Activated CD8-positive, alpha-beta T cell treated with anti-CD3 and anti-CD28 coated beads for 36 hours (primary cell): Measurements from ENCODE around the gene DYSF. TPM values are rescaled to one million over a fixed set of nuclear protein-coding genes. Genes with fewer than 3 reads are reported as not detected.

Experiments used
- ATAC-seq: fragments of 200-7000 bp; cut with Tn5 transposase; one replicate; pipeline ENCODE4 v1.10.0; 2021; ENCODE audit warnings: mild to moderate bottlenecking, moderate library complexity
- CTCF ChIA-PET: fragments of 350-600 bp; sonication (Branson Sonifier 250); formaldehyde crosslinking; loops from one replicate; lab custom pipeline; 2021; ENCODE audit warnings: antibody characterized with exemption; lab: Charles Lee
- POLR2A ChIA-PET: fragments of 350-600 bp; sonication (Branson Sonifier 250); formaldehyde crosslinking; loops from one replicate; lab custom pipeline; 2021; ENCODE audit warnings: antibody characterized with exemption; lab: Charles Lee
- DNase-seq: peaks from one replicate; pipeline ENCODE4 v3.0.0-alpha.2; 2020
- H3K27ac Mint-ChIP-seq: one replicate; pipeline ENCODE4 v1.8.0; 2021; ENCODE audit warnings: mild to moderate bottlenecking, mixed read lengths
- H3K27me3 Mint-ChIP-seq: one replicate; pipeline ENCODE4 v1.8.0; 2021; ENCODE audit warnings: mixed read lengths
- H3K36me3 Mint-ChIP-seq: one replicate; pipeline ENCODE4 v1.8.0; 2021; ENCODE audit warnings: low read depth, mixed read lengths
- H3K4me1 Mint-ChIP-seq: one replicate; pipeline ENCODE4 v1.8.0; 2021; ENCODE audit warnings: low read depth, mixed read lengths
- H3K4me3 Mint-ChIP-seq: one replicate; pipeline ENCODE4 v1.8.0; 2021; ENCODE audit warnings: mild to moderate bottlenecking, moderate library complexity, mixed read lengths
- H3K9me3 Mint-ChIP-seq: one replicate; pipeline ENCODE4 v1.8.0; 2021; ENCODE audit warnings: mixed read lengths
- CTCF ChIP-seq: fragments of 200-600 bp; IDR thresholded peaks from one replicate; pipeline ENCODE4 v1.8.0; 2022; ENCODE audit warnings: antibody characterized with exemption, mild to moderate bottlenecking
- intact Hi-C: fragments of 100-400 bp; cut with micrococcal nuclease; formaldehyde crosslinking; loops from one replicate; pipeline ENCODE4 v1.10.0; 2022
- total RNA-seq, 2 experiments: library from RNA; stranded (reverse); gene quantifications; one replicate each; pipeline ENCODE4 v1.2.3, GENCODE V29; 2021

DYSF gene
- total RNA-seq, 2 experiments from 2014 or later = 3.5 to 3.8 TPM

- H3K36me3 Mint-ChIP-seq = no peaks in the 10 kb centered on the region
- intact Hi-C loops = no loop called here
- no peak overlapping the region for H3K27ac Mint-ChIP-seq
- no peaks in the 10 kb centered on the region for H3K9me3 Mint-ChIP-seq
- ATAC-seq (no peak), DNase-seq (no peak)
- TF ChIP-seq CTCF = no peak
- no peak overlapping the region for H3K4me3 Mint-ChIP-seq
- peaks cover 25% of the 10 kb centered on the region for H3K27me3 Mint-ChIP-seq
- ChIA-PET POLR2A (interaction anchor here (0.6 to 0.7 kb wide), 2 partner anchors 10 to 18 kb away, joined by 3 read pairs; no protein-coding TSS in a partner anchor), CTCF (interaction anchor here (2.0 kb wide), 1 partner anchor 10 kb away, joined by 6 read pairs; no protein-coding TSS in a partner anchor)
- peaks cover 11% of the 10 kb centered on the region for H3K4me1 Mint-ChIP-seq
Observed at GRCh38 chr2:71456617-71457016, 3.3 kb downstream of the DYSF start.

DNA sequence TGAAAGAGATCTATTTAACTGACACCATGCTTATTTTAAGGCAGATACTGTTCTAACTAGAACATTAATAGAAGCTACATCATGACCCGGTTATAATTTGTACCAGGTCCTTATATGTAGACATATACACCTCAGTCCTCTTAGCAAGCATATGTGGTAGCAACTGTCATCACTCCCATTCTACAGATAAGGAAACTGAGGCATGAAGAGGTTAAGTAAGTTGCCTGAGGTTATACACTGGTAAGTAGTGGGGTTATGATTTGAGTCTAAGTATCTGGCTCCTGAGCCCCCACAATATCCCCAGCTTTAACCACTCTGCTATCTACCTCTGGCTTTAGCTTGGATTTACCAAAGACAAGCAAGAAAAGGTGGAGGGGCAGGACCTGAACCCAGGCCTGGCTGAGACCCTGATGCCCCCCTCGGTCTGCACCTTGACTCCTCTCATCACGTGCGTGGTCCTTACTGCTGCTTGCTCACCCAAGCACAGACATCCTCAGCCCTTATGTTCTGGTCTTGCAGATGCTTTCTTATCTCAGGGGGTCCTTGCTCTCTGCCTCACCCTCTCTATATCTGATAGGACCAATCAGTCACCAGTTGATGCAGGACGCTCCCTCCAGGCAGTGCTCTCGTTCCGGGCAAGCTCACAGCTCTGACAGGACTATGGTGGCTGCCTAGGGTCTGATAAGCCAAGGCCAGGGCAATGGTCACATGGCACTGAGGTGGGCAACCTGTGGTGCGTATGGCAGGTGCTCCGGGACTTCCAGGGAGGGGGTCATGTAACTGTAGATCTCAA, 4.0 kb downstream of the DYSF start:
- CTCF ChIA-PET = interaction anchor here (2.0 kb wide), 1 partner anchor 10 kb away, joined by 6 read pairs; no protein-coding TSS in a partner anchor
- no peak for TF ChIP-seq CTCF
- intact Hi-C loops = no loop called here
- ATAC-seq (no peak), DNase-seq (no peak)
- peaks cover 9% of the 10 kb centered on the region for H3K4me1 Mint-ChIP-seq
- H3K4me3 Mint-ChIP-seq = no peak overlapping the region
- peaks cover 21% of the 10 kb centered on the region for H3K27me3 Mint-ChIP-seq
- POLR2A ChIA-PET = interaction anchor here (0.7 kb wide), 1 partner anchor 9 kb away, joined by 3 read pairs; no protein-coding TSS in a partner anchor
- H3K36me3 Mint-ChIP-seq = no peaks in the 10 kb centered on the region
- H3K9me3 Mint-ChIP-seq = no peaks in the 10 kb centered on the region
- H3K27ac Mint-ChIP-seq = no peak overlapping the region

GRCh38 chr2:71457923-71458322, 4.6 kb downstream of the DYSF start:
- intact Hi-C loops = no loop called here
- H3K36me3 Mint-ChIP-seq = no peaks in the 10 kb centered on the region
- no peak overlapping the region for H3K4me3 Mint-ChIP-seq
- POLR2A ChIA-PET = interaction anchor here (0.6 kb wide), 1 partner anchor 713 kb away, joined by 3 read pairs; no protein-coding TSS in a partner anchor
- peaks cover 18% of the 10 kb centered on the region for H3K27me3 Mint-ChIP-seq
- TF ChIP-seq CTCF = no peak
- no peak overlapping the region for H3K27ac Mint-ChIP-seq
- CTCF ChIA-PET = interaction anchor here (2.0 kb wide), 1 partner anchor 9 kb away, joined by 6 read pairs; no protein-coding TSS in a partner anchor
- H3K4me1 Mint-ChIP-seq = peaks cover 6% of the 10 kb centered on the region
- no peaks in the 10 kb centered on the region for H3K9me3 Mint-ChIP-seq
- ATAC-seq (no peak), DNase-seq (no peak)

DNA sequence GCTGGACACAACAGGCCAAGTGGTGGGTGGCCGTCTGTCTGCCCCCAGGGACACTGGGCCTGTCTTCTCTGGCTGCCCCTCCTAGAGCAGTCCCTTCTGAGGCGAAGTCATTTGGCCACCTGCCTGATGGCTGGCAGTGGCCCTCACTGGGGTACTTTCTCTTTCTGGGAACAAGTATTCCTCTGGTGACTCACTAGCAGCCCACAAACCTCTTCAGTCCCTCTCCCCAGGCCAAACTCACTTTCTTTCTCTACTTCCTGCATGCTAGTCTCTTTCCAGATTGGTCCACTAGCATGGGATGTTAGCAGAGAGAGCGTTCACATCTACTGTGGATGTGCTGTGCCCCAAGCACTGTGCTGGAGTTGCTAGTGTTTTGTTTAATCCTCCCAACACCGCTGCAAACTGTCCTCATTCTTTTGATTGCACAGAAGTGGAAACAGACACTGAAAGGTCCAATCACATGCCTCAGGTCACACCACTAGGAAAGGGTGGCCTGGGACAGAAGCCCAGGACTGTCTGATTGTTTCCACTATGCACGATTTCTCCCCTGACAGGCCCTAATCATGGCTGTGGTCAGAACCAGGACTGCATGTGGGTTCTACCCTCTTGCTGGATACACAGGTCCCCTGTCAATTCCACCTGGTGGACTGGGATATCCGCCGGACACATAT, 5.2 kb downstream of the DYSF start:
- Mint-ChIP-seq H3K36me3 (no peaks in the 10 kb centered on the region), H3K4me3 (no peak overlapping the region), H3K27me3 (peaks cover 19% of the 10 kb centered on the region), H3K27ac (no peak overlapping the region), H3K9me3 (no peaks in the 10 kb centered on the region), H3K4me1 (peaks cover 4% of the 10 kb centered on the region)
- DNase-seq = no peak
- ChIA-PET POLR2A (interaction anchor here (0.6 kb wide), 1 partner anchor 714 kb away, joined by 3 read pairs; no protein-coding TSS in a partner anchor), CTCF (no interaction called here)
- no peak for ATAC-seq
- TF ChIP-seq CTCF = no peak
- intact Hi-C loops = no loop called here

GRCh38 chr2:71459084-71459431, 5.7 kb downstream of the DYSF start:
- Mint-ChIP-seq H3K36me3 (no peaks in the 10 kb centered on the region), H3K4me3 (no peak overlapping the region), H3K9me3 (no peaks in the 10 kb centered on the region), H3K4me1 (peaks cover 4% of the 10 kb centered on the region), H3K27ac (no peak overlapping the region), H3K27me3 (peaks cover 19% of the 10 kb centered on the region)
- POLR2A ChIA-PET = no interaction called here
- intact Hi-C loops = no loop called here
- CTCF ChIA-PET = interaction anchor here (2.2 kb wide), 1 partner anchor 7 kb away, joined by 7 read pairs; no protein-coding TSS in a partner anchor
- ATAC-seq (no peak), DNase-seq (no peak)
- no peak for TF ChIP-seq CTCF
